CD4-positive, alpha-beta T cell treated with Interleukin-1 beta for 1 hour (primary cell): ENCODE results near the gene RCOR1.

Experiments used
- DNase-seq, 2 donors: peaks; one replicate each; pipeline ENCODE4 v3.0.0-alpha.2; 2020 to 2022

The RCOR1 gene

GRCh38 chr14:102779574-102780315 is 187.3 kb downstream of the RCOR1 start:
- no peak for DNase-seq
